ENCODE measurements around the gene FAM131B.
A peak's percentile ranks its signal among the peaks of the same experiment; 100 is the strongest.

The FAM131B gene

DNA sequence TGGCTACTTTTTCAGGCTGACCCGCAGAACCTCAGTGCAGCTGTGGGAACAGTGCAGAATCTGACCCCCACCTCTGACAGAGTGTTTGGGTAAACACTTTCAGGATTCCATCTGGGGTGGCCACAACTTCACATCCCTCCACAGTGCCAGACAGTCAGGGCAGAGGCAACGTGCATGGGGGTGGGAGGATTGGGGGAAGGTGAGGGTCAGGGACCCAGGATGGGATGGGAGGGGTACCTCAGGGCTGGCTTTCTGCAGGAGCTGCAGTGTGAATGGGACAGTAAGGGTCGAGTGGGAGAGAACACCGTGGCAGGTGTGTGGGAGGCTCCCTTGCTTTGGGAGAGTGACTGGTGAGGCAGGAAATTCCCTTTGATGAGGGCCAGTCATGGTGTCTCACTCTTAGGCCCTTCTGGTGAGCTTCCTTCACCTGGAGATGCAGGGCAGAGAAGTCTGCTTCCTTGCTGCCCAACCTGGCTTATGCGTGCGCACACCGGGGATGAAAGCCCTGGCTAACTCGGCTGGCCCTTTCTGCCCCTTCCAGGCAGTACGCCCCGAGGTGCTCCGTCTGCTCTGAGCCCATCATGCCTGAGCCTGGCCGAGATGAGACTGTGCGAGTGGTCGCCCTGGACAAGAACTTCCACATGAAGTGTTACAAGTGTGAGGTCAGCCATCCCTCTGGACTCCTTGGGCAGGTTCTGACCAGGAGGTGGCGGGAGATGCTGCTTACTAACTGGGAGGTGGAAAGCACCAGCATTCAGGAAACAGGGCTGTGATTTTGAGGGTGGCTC is 27.0 kb upstream of the FAM131B start:
- TF ChIP-seq, protein P1, sequence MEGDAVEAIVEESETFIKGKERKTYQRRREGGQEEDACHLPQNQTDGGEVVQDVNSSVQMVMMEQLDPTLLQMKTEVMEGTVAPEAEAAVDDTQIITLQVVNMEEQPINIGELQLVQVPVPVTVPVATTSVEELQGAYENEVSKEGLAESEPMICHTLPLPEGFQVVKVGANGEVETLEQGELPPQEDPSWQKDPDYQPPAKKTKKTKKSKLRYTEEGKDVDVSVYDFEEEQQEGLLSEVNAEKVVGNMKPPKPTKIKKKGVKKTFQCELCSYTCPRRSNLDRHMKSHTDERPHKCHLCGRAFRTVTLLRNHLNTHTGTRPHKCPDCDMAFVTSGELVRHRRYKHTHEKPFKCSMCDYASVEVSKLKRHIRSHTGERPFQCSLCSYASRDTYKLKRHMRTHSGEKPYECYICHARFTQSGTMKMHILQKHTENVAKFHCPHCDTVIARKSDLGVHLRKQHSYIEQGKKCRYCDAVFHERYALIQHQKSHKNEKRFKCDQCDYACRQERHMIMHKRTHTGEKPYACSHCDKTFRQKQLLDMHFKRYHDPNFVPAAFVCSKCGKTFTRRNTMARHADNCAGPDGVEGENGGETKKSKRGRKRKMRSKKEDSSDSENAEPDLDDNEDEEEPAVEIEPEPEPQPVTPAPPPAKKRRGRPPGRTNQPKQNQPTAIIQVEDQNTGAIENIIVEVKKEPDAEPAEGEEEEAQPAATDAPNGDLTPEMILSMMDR (IDR thresholded peaks at IDR 0.05): no peak
- Histone ChIP-seq H3K4me3 (no peak overlapping the region), H3K27ac (peak overlapping the region; percentile 87 to 95)
- DNase-seq (ENCODE audit: low spot score): no peak

DNA sequence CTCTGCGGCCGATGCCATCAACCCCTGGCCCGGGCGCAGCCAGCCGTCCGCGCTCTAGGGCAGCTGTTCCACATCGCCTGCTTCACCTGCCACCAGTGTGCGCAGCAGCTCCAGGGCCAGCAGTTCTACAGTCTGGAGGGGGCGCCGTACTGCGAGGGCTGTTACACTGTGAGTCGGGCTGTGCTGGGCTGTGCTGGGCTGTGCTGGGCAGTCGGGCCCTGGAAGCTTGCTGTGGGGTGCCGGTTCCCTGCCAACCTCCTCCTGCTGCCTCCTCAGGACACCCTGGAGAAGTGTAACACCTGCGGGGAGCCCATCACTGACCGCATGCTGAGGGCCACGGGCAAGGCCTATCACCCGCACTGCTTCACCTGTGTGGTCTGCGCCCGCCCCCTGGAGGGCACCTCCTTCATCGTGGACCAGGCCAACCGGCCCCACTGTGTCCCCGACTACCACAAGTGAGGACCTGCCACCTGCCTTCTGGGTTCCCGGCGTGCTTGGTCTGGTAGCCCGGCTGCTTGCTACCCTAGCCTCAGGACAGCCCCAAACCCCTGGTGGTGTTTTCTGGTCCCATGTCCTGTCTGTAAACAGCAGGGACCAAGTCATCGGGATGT is 26.1 kb upstream of the FAM131B start:
- H3K4me3 ChIP-seq: peak overlapping the region; percentile 23
- TF ChIP-seq, protein P1 (IDR thresholded peaks at IDR 0.05): no peak
- H3K27ac ChIP-seq: peak overlapping the region; percentile 66 to 95
- no peak for DNase-seq (ENCODE audit: low spot score)

DNA sequence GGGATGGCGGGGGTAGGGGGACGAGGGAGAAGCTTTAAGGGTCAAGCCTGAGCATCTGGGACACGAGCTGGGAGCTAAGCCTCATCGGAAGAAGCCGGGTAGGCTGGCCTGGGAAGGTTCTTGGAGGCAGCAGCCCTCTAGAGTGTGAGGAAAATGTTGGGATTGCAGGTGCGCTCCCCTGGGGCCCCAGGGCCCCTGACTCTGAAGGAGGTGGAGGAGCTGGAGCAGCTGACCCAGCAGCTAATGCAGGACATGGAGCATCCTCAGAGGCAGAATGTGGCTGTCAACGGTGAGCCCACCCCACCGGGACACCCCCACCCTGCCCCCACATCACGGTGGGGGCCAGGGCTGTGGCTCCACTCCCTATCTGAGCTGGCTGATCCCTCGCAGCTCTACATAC is 25.5 kb upstream of the FAM131B start:
- TF ChIP-seq, protein P1 (IDR thresholded peaks at IDR 0.05): no peak
- Histone ChIP-seq H3K4me3 (peak overlapping the region; percentile 79), H3K27ac (peak overlapping the region; percentile 66 to 95)
- no peak for DNase-seq (ENCODE audit: low spot score)

DNA sequence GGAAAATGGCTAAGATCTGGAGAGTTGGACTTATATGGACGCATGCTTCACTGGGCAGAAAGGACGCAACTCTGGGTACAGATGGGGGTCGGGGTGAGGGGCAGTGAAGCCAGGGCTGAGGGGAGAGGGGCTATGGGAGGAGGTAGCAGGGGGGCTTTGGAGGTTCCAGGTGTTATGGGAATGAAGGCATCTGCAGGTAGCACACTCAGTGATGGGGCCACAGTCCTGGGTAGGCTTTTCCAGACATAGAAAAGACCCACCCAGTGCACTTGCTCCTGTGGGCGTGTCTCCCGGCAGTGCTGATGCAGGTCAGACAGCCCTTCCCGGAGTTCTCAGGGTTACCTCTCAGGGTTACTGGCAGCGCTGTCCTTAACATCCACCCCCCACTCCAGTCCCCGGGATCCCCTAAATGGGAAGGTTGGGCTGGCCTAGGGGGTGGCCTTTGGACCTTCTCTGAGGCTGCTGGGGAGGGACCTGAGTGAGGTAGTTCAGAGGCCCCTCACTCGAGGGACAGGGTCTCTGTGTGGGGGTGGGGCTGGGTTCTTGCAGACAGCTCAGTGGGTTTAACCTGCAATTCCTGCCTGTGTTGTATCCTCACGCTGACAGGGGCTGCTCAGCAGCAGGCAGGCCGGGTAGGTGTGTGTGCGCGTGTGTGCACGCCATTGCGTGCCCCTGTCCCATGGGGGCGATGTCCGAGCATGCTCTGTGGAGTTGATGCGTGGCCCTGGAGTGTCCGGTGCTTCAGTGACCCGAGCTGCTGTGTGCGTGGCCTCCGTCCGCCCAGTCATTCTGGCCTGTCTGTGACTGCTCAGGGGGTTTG is 24.9 kb upstream of the FAM131B start:
- DNase-seq (ENCODE audit: low spot score): no peak
- H3K4me3 ChIP-seq: peak overlapping the region; percentile 79
- TF ChIP-seq, protein P1 (IDR thresholded peaks at IDR 0.05): no peak
- H3K27ac ChIP-seq: peak overlapping the region; percentile 66 to 95

DNA sequence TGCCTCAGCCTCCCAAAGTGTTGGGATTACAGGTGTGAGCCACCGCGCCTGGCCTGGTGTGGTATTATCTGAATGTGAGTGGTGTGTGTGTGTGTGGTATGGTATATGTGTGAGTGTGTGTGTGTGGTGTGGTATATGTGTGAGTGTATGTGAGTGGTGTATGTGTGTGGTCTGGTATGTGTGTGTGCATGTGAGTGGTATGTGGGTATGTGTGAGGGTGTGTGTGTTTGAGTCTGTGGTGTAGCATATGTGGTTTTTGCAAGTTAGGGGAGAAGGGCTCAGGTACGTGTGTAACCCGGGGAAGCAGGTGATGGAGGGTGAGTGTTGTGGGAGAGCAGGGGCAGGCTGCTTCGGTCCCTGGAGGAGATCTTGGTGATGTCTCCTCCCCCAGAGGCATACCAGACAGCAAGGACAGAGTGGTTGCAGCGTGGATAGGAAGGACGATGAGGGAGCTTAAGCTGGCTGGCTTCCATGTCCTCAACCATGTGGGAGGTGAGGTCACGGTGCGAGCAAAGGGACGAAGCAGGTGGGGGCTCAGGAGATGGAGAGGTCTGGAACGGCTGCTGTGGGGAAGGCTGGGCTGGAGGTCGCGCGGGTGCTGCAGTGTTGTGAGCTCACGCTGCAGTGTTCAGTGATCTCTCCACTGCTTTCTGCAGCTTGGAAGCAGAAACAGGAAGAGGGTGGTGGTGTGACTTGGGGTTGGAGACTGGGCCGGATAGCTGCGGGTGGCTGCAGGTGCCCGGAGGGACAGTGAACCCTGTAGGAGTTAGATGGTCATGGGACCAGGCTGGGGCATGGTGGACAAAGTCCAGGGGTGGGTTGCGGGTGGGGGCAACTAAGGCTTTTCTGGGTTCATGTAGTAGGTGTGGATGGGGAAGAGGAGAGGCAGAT is 23.6 kb upstream of the FAM131B start:
- H3K27ac ChIP-seq: peak overlapping the region; percentile 66 to 95
- TF ChIP-seq, protein P1 (IDR thresholded peaks at IDR 0.05): no peak
- H3K4me3 ChIP-seq: peak overlapping the region; percentile 79
- DNase-seq (ENCODE audit: low spot score): peak; percentile 76

Data from coronary artery (tissue), 2 donors.